Measurements from ENCODE around the gene ZNF592. TPM values are rescaled to one million over a fixed set of nuclear protein-coding genes. Genes with fewer than 3 reads are reported as not detected.

ZNF592 gene
- total RNA-seq, 4 donors from 2014 or later: 25.6 to 47.6 (median 40.9) TPM

- no peak for TF ChIP-seq POLR2A (IDR thresholded peaks at IDR 0.05)
- TF ChIP-seq, protein P1, sequence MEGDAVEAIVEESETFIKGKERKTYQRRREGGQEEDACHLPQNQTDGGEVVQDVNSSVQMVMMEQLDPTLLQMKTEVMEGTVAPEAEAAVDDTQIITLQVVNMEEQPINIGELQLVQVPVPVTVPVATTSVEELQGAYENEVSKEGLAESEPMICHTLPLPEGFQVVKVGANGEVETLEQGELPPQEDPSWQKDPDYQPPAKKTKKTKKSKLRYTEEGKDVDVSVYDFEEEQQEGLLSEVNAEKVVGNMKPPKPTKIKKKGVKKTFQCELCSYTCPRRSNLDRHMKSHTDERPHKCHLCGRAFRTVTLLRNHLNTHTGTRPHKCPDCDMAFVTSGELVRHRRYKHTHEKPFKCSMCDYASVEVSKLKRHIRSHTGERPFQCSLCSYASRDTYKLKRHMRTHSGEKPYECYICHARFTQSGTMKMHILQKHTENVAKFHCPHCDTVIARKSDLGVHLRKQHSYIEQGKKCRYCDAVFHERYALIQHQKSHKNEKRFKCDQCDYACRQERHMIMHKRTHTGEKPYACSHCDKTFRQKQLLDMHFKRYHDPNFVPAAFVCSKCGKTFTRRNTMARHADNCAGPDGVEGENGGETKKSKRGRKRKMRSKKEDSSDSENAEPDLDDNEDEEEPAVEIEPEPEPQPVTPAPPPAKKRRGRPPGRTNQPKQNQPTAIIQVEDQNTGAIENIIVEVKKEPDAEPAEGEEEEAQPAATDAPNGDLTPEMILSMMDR (IDR thresholded peaks at IDR 0.05): no peak
- Histone ChIP-seq H3K27me3 (no peaks in the 10 kb centered on the region), H3K4me3 (peak overlapping the region; percentile 69 to 88 (median 85)), H3K9me3 (no peaks in the 10 kb centered on the region), H3K27ac (no peak overlapping the region), H3K4me1 (peaks cover 0 to 21% (median 10%) of the 10 kb centered on the region in 4 donors), H3K36me3 (peaks cover 0 to 21% (median 0%) of the 10 kb centered on the region in 3 donors)
- DNase-seq: no peak
Measured at GRCh38 chr15:84714821-84715220, 33.6 kb upstream of the ZNF592 start.

- peaks cover 0 to 21% (median 10%) of the 10 kb centered on the region in 4 donors for H3K4me1 ChIP-seq
- H3K4me3 ChIP-seq: peak overlapping the region; percentile 69 to 88 (median 85)
- H3K9me3 ChIP-seq: no peaks in the 10 kb centered on the region
- TF ChIP-seq POLR2A (IDR thresholded peaks at IDR 0.05): no peak
- TF ChIP-seq, protein P1 (IDR thresholded peaks at IDR 0.05): no peak
- peak; percentile 38 to 57 (median 52) for DNase-seq
- H3K27ac ChIP-seq: peak overlapping the region; percentile 89 to 95 (median 92)
- H3K36me3 ChIP-seq: peaks cover 0 to 14% (median 0%) of the 10 kb centered on the region in 3 donors
- H3K27me3 ChIP-seq: no peaks in the 10 kb centered on the region
Measured at GRCh38 chr15:84715441-84716035, 32.9 kb upstream of the ZNF592 start.

DNA sequence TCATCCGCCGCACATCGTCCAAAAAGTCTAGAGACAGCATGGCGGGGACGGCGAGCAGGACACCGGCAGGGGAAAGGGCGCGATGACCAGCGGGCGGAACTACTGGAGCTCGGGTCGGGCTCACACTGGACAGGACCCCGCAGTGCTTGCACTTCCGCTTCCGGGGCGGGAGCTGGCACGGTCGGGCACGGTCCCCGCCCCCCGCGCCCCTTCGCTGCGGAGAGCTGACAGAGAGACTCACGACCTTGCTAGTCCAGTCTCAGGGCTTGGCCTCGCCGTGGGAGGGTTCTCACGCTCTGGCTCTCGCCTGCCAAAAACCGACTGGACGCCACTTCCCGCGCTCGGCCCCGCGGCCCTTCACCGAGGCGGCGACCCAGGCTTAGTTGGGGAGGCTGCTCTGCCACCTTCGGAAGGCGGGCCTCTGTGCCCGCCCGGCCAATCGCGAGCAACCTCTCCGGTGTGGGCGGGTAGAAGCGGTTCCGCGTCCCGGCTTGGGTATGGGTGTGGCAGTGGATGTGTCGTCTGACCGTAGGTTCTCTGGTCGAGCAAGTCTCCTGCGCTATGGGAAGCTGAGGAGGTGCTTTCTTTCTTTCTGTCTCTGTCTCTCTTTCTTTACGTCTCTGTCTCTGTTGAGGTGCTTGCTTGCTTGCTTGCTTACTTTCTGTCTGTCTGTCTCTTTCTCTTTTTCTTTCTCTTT, 32.2 kb upstream of the ZNF592 start, which contains the start of gene SEC11A:
TSS of gene SEC11A (minus strand) at position 104 of the 697 bp plus-strand sequence. CDS start at position 40, 64 bp downstream.
- peak; percentile 95 to 98 (median 97) for DNase-seq
- TF ChIP-seq, protein P1 (IDR thresholded peaks at IDR 0.05): peak in 1 of 6 experiments; percentile 5
- peak; percentile 93 to 95 for TF ChIP-seq POLR2A (IDR thresholded peaks at IDR 0.05)
- peaks cover 0 to 21% (median 10%) of the 10 kb centered on the region in 4 donors for H3K4me1 ChIP-seq

DNA sequence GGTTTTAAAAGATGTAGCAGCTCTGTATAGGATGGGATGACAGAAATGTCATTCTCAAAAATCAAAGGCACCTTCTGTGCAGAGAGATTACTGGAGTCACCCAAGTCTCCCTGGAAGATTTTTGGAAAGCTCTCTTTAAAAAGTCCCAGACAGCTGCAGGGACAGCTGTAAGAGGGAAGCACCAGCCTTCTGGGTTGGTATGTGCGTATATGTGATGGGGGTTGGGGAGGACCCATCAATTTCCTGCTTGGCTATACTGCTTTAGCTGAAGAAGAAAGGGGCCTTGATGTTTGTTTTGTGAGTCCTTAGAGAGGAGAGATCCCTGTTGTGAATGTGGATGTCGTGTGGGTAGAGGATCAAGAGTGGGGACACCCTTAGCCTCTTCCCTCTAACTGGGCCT, 27.0 kb upstream of the ZNF592 start:
- no peak for DNase-seq
- Histone ChIP-seq H3K9me3 (no peaks in the 10 kb centered on the region), H3K36me3 (no peaks in the 10 kb centered on the region), H3K4me3 (no peak overlapping the region), H3K27ac (no peak overlapping the region), H3K27me3 (no peaks in the 10 kb centered on the region), H3K4me1 (peaks cover 0 to 4% (median 0%) of the 10 kb centered on the region in 4 donors)
- TF ChIP-seq POLR2A (IDR thresholded peaks at IDR 0.05): no peak

More for the DNA sequence above, 32.2 kb upstream of the ZNF592 start, which contains the start of gene SEC11A:
- Histone ChIP-seq H3K9me3 (no peaks in the 10 kb centered on the region), H3K36me3 (peaks cover 0 to 8% (median 0%) of the 10 kb centered on the region in 3 donors), H3K4me3 (peak within 1 kb of the TSS; percentile 69 to 88 (median 85)), H3K27ac (peak within 1 kb of the TSS; percentile 89 to 95 (median 92)), H3K27me3 (no peaks in the 10 kb centered on the region)

DNA sequence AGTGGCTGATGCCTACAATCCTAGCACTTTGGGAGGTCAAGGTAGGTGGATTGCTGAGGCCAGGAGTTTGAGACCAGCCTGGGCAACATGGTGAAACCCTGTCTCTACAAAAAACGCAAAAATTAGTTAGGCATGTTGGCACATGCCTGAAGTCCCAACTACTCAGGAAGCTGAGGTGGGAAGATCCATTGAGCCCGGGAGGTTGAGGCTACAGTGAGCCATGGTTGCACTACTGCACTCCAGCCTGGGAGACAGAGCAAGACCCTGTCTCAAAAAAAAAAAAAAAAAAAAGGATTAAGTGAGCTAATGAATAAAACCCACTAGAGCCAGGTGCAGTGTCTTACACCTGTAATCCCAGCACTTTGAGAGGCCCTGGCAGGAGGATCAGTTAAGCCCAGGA, 25.8 kb upstream of the ZNF592 start:
- H3K4me3 ChIP-seq: no peak overlapping the region
- H3K4me1 ChIP-seq: peaks cover 0 to 4% (median 0%) of the 10 kb centered on the region in 4 donors
- H3K27ac ChIP-seq: no peak overlapping the region
- H3K27me3 ChIP-seq: no peaks in the 10 kb centered on the region
- H3K9me3 ChIP-seq: no peaks in the 10 kb centered on the region
- no peak for TF ChIP-seq POLR2A (IDR thresholded peaks at IDR 0.05)
- TF ChIP-seq, protein P1 (IDR thresholded peaks at IDR 0.05): no peak
- no peaks in the 10 kb centered on the region for H3K36me3 ChIP-seq
- DNase-seq: no peak
